Cardiac fibroblast (primary cell): ENCODE measurements around the gene TYRO3.

Source experiments
- DNase-seq, 2 donors: peaks; one replicate each; pipeline versions ENCODE4 v3.0.0 to v3.0.0-alpha.2; 2010; ENCODE audit warnings: low read depth in 2 of 2
- H3K4me3 ChIP-seq, 2 donors: replicated peaks in 1 of 2; 1 replicate in 1 of 2; 2 replicates in 1 of 2; pipeline ENCODE4 v1.5.1; 2011; ENCODE audit warnings: low read depth in 2 of 2, low read length in 2 of 2, mild to moderate bottlenecking in 2 of 2, moderate library complexity in 1 of 2
- CTCF ChIP-seq: IDR thresholded peaks from one replicate; pipeline ENCODE4 v1.5.1; 2011; ENCODE audit warnings: low read depth, mild to moderate bottlenecking, low read length, inconsistent platforms

Gene TYRO3

DNA sequence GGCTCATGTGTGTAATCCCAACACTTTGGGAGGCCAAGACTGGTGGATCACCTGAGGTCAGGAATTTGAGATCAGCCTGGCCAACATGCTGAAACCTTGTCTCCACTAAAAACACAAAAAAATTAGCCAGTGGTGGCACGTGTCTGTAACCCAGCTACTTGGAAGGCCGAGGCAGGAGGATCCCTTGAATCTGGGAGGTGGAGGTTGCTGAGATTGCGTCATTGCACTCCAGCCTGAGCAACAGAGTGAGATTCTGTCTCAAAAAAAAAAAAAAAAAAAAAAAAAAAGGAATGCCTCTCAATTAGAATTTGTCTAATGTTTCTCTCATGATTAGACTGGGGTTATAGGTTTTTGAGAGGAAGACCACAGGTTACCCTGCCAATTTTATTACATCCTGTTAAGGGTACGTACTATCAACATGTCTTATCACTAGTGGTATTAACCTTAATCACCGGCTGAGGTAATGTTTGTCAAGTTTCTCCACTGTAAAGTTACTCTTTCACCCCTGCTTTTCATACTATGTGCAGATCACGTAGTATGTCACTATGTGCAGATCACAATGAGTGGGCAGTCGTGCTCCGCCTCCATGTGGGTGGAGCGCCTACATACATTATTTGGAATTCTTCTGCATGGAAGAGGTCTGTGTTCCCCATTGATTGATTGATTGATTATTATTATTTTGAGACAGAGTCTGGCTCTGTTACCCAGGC lies 8.8 kb upstream of the TYRO3 start:
- no peak for TF ChIP-seq CTCF
- no peak for DNase-seq
- H3K4me3 ChIP-seq: no peak overlapping the region

DNA sequence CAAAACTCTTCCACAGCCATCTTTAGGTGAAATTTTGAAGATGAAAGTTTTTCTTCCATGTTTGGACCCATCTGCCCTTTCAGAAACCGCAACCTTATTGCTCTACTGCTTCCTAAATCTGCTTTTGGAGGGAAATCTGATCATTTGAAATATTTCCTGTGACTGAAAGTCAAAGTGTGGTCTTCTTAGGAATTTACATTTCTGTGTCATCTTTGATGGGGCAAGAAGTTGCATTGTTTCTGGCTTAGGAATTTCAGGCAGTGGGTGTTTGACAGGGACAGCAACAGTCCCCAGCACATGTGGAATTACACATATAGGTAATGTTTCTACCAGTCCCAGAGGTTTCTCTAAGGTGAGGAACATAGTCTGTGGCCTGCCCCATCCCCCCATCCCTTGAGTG lies 5.3 kb upstream of the TYRO3 start:
- no peak for DNase-seq
- H3K4me3 ChIP-seq: no peak overlapping the region
- TF ChIP-seq CTCF: no peak

GRCh38 chr15:41554343-41554742 lies 4.7 kb upstream of the TYRO3 start:
- no peak for TF ChIP-seq CTCF
- no peak for DNase-seq

GRCh38 chr15:41554915-41555314 lies 4.1 kb upstream of the TYRO3 start:
- TF ChIP-seq CTCF: no peak
- H3K4me3 ChIP-seq: no peak overlapping the region
- no peak for DNase-seq

More at GRCh38 chr15:41554343-41554742, 4.7 kb upstream of the TYRO3 start:
- no peak overlapping the region for H3K4me3 ChIP-seq

- DNase-seq: no peak
- no peak overlapping the region for H3K4me3 ChIP-seq
- no peak for TF ChIP-seq CTCF
These were observed 2.3 kb upstream of the TYRO3 start for GRCh38 chr15:41556677-41557076.

- peak; percentile 69 to 90 for DNase-seq
- peak; percentile 90 for TF ChIP-seq CTCF
- H3K4me3 ChIP-seq: no peak overlapping the region
These were observed 1.2 kb upstream of the TYRO3 start for GRCh38 chr15:41557673-41558399.
